ENCODE measurements around the gene MRPS26. TPM values are rescaled to one million over a fixed set of nuclear protein-coding genes. Genes with fewer than 3 reads are reported as not detected.
"Not testable (repeated sequence)": the region's sequence is repeated elsewhere in the genome, so short reads cannot be mapped to it uniquely, and the experiment has no call there.

Gene MRPS26
- total RNA-seq, 4 donors from 2014 or later = 13.2 to 157 (median 35.8) TPM

DNA sequence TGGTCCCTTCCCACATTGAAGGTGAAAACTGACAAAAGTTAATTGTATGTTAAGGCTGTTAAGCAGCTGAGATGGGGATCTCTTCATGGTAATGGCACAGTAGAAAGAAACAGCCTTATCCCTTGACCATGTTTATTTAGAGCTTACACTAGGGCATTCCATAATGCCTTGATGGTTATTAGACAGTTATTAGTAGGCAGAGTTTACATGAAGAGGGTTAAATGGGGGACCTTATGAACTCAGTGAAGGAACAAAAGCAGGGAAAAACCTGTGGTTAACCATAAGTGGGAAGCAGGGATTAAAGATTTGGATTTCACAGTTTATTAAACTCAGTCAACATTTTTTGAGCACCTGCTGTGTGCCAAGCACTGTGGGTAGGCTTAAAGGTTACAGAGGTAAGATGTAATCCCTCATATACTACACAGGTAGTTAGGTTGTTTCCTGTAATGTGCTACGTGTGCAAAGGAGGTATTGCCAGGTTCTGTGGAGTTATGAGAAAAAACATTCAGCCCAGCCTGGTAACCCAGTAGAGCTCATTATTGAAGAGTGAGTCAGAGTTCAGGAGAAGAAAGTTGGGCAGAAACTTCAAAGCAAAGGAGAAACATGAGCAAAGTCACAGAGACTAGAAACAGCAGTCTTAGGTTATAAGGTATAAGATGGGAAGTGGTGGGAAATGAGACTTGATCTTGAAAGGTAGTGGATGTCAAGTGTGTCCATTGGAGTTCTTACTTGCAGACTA is 34.7 kb upstream of the MRPS26 start:
- no peaks in the 10 kb centered on the region for H3K4me1 ChIP-seq
- no peaks in the 10 kb centered on the region for H3K36me3 ChIP-seq
- DNase-seq = no peak
- no peaks in the 10 kb centered on the region for H3K9me3 ChIP-seq
- no peak for TF ChIP-seq POLR2A (IDR thresholded peaks at IDR 0.05)
- no peak overlapping the region for H3K27ac ChIP-seq
- intact Hi-C loops (cut with DNase I; ENCODE audit: low total_unique reads) = no loop called here
- H3K4me3 ChIP-seq = no peak overlapping the region
- H3K27me3 ChIP-seq = no peaks in the 10 kb centered on the region

DNA sequence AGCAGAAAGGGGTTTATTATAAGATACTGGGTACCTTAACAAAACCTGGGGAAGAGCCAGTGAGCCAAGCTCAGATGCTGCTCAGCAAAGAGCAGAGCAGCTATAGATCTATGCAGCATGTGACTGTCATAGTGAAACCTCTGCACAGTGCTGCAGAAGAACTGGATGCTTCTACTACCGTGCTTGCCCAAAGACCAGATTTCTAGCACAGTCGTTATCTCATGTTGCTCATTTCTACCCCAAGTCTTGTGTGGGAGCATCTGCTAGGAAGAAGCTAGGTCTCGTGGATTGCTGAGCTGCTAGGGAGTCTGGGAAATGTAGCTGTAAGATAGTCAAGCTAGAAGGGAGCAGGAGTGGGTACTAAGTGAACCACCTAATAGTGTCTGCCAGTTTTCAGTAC is 34.1 kb upstream of the MRPS26 start:
- no peak for DNase-seq
- no peaks in the 10 kb centered on the region for H3K27me3 ChIP-seq
- intact Hi-C loops (cut with DNase I; ENCODE audit: low total_unique reads) = no loop called here
- no peaks in the 10 kb centered on the region for H3K36me3 ChIP-seq
- TF ChIP-seq POLR2A (IDR thresholded peaks at IDR 0.05) = no peak
- TF ChIP-seq, protein P1, sequence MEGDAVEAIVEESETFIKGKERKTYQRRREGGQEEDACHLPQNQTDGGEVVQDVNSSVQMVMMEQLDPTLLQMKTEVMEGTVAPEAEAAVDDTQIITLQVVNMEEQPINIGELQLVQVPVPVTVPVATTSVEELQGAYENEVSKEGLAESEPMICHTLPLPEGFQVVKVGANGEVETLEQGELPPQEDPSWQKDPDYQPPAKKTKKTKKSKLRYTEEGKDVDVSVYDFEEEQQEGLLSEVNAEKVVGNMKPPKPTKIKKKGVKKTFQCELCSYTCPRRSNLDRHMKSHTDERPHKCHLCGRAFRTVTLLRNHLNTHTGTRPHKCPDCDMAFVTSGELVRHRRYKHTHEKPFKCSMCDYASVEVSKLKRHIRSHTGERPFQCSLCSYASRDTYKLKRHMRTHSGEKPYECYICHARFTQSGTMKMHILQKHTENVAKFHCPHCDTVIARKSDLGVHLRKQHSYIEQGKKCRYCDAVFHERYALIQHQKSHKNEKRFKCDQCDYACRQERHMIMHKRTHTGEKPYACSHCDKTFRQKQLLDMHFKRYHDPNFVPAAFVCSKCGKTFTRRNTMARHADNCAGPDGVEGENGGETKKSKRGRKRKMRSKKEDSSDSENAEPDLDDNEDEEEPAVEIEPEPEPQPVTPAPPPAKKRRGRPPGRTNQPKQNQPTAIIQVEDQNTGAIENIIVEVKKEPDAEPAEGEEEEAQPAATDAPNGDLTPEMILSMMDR (IDR thresholded peaks at IDR 0.05) = no peak
- H3K4me3 ChIP-seq = no peak overlapping the region
- H3K27ac ChIP-seq = no peak overlapping the region
- H3K4me1 ChIP-seq = no peaks in the 10 kb centered on the region
- H3K9me3 ChIP-seq = no peaks in the 10 kb centered on the region

DNA sequence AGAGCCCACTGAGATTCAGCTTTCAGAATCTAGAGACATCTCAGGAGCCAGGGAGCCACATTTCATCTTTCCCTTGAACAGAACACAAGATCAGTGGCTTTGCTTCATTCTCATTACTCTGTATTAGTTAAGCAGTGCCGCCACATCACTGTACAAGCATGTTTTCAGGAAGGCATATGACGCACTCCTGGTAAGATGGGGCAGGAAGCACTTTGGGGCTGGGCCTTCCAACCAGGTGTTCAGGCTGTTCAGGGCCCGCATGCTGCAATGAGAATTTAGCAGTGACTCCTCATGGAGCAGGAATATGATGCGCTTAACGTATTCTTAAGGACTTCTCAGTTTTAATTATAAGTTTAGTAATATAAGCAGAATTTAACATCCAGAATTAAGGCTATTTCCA is 32.1 kb upstream of the MRPS26 start:
- Histone ChIP-seq H3K9me3 (no peaks in the 10 kb centered on the region), H3K27me3 (no peaks in the 10 kb centered on the region), H3K36me3 (no peaks in the 10 kb centered on the region), H3K27ac (no peak overlapping the region), H3K4me3 (no peak overlapping the region), H3K4me1 (no peaks in the 10 kb centered on the region)
- intact Hi-C loops (cut with DNase I; ENCODE audit: low total_unique reads) = no loop called here
- DNase-seq = no peak
- TF ChIP-seq POLR2A (IDR thresholded peaks at IDR 0.05) = no peak
- TF ChIP-seq, protein P1 (IDR thresholded peaks at IDR 0.05) = no peak

DNA sequence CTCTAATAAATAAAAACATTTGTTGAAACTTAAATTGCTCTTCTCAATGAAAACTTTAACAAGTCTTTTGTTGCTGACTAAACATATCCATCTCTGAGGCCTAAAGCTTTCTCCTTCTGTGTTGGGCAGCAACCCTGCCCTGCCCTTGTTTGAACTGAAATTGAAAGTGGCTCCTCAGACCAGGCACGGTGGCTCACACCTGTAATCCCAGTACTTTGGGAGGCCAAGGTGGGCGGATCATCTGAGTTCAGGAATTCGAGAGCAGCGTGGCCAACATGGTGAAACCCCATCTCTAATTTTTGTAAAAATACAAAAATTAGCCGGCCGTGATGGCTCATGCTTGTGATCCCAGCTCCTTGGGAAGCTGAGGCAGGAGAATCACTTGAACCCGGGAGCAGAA is 31.7 kb upstream of the MRPS26 start:
- Histone ChIP-seq H3K4me1 (no peaks in the 10 kb centered on the region), H3K27ac (no peak overlapping the region), H3K36me3 (no peaks in the 10 kb centered on the region), H3K9me3 (no peaks in the 10 kb centered on the region), H3K27me3 (no peaks in the 10 kb centered on the region), H3K4me3 (no peak overlapping the region)
- DNase-seq = no peak
- no peak for TF ChIP-seq POLR2A (IDR thresholded peaks at IDR 0.05)
- TF ChIP-seq, protein P1 (IDR thresholded peaks at IDR 0.05) = no peak
- intact Hi-C loops (cut with DNase I; ENCODE audit: low total_unique reads) = no loop called here

DNA sequence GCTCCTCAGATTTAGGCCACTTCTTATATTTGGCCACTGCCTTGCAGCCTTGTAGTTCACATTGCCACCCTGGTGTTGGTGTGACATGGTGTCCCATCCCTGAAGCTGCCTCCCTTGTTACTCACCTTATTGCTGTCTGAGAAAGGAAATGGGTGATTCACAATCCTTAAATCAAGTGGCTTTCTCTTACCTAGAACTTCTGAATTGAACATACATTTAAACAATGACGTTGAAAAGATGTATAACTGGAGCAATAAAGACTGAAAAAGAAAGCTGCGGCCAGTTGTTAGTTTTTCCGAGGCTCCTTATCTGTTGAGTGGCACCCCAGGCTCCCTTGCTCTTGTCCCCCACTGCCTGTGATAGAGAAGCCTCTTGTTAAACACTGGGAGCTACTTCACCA is 31.2 kb upstream of the MRPS26 start:
- intact Hi-C loops (cut with DNase I; ENCODE audit: low total_unique reads) = no loop called here
- no peak for TF ChIP-seq POLR2A (IDR thresholded peaks at IDR 0.05)
- TF ChIP-seq, protein P1 (IDR thresholded peaks at IDR 0.05) = no peak

DNA sequence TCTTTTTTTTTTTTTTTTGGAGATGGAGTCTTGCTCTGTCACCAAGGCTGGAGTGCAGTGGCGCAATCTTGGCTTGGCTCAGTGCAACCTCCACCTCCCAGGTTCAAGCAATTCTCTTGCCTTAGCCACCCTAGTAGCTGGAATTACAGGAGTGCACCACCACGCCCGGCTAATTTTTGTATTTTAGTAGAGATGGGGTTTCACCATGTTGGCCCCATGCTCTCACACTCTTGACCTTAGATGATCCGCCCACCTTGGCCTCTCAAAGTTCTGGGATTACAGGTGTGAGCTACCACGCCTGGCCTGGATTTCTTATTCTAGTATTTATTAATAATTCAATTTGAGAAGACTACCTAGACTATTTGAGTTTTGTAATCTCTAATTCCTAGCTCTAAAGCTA is 30.6 kb upstream of the MRPS26 start:
- intact Hi-C loops (cut with DNase I; ENCODE audit: low total_unique reads); H3K36me3 ChIP-seq; H3K4me1 ChIP-seq; H3K9me3 ChIP-seq; DNase-seq; H3K27ac ChIP-seq; H3K27me3 ChIP-seq; H3K4me3 ChIP-seq: not testable (repeated sequence)

More for the DNA sequence above, 31.2 kb upstream of the MRPS26 start:
- H3K36me3 ChIP-seq = no peaks in the 10 kb centered on the region
- no peaks in the 10 kb centered on the region for H3K9me3 ChIP-seq
- no peaks in the 10 kb centered on the region for H3K27me3 ChIP-seq
- no peak for DNase-seq
- no peaks in the 10 kb centered on the region for H3K4me1 ChIP-seq
- H3K27ac ChIP-seq = no peak overlapping the region
- H3K4me3 ChIP-seq = no peak overlapping the region
